Activated CD4-positive, alpha-beta memory T cell treated with anti-CD3 and anti-CD28 coated beads for 36 hours (primary cell): ENCODE results near the gene OR2V1. TPM values are rescaled to one million over a fixed set of nuclear protein-coding genes. Genes with fewer than 3 reads are reported as not detected.
"Not testable (repeated sequence)": the region's sequence is repeated elsewhere in the genome, so short reads cannot be mapped to it uniquely, and the experiment has no call there.

ENCODE experiments used
- CTCF ChIA-PET: fragments of 350-600 bp; sonication (Branson Sonifier 250); formaldehyde crosslinking; loops from one replicate; lab custom pipeline; 2021; ENCODE audit warnings: antibody characterized with exemption, inconsistent platforms; lab: Charles Lee
- POLR2A ChIA-PET: fragments of 350-600 bp; sonication (Branson Sonifier 250); formaldehyde crosslinking; loops from one replicate; lab custom pipeline; 2021; ENCODE audit warnings: antibody characterized with exemption; lab: Charles Lee
- DNase-seq: peaks from one replicate; pipeline ENCODE4 v3.0.0-alpha.2; 2020
- H3K27ac Mint-ChIP-seq: one replicate; pipeline ENCODE4 v1.8.0; 2021; ENCODE audit warnings: mixed read lengths
- H3K27me3 Mint-ChIP-seq: one replicate; pipeline ENCODE4 v1.8.0; 2021; ENCODE audit warnings: mixed read lengths
- H3K36me3 Mint-ChIP-seq: one replicate; pipeline ENCODE4 v1.8.0; 2021; ENCODE audit warnings: mixed read lengths
- H3K4me1 Mint-ChIP-seq: one replicate; pipeline ENCODE4 v1.8.0; 2021; ENCODE audit warnings: low read depth, mixed read lengths
- H3K4me3 Mint-ChIP-seq: one replicate; pipeline ENCODE4 v1.8.0; 2021; ENCODE audit warnings: mild to moderate bottlenecking, mixed read lengths
- H3K9me3 Mint-ChIP-seq: one replicate; pipeline ENCODE4 v1.8.0; 2021; ENCODE audit warnings: mixed read lengths
- intact Hi-C: fragments of 100-400 bp; cut with micrococcal nuclease; formaldehyde crosslinking; loops from one replicate; pipeline ENCODE4 v1.15.1; 2023
- total RNA-seq, 2 experiments: library from RNA; stranded (reverse); gene quantifications; one replicate each; pipeline ENCODE4 v1.2.3, GENCODE V29; 2021

Gene OR2V1
- total RNA-seq, 2 experiments from 2014 or later, result not detected

DNA sequence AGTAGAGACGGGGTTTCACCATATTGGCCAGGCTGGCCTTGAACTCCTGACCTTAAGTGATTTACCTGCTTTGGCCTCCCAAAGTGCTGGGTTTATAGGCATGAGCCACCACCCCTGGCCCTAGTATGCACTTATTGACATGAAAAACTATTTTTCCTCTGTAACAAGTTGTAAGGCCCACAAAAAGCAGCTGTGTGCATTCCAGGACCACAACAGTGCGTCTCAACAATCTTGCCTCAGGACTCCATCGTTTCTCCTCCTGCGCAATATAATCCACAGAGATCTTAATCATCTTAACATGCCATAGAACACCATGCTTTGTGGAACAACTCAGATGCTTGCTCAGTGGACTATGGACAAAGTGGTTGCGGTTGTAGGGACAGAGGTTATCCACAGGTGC lies 10.2 kb downstream of the OR2V1 start:
- intact Hi-C loops, result no loop called here

DNA sequence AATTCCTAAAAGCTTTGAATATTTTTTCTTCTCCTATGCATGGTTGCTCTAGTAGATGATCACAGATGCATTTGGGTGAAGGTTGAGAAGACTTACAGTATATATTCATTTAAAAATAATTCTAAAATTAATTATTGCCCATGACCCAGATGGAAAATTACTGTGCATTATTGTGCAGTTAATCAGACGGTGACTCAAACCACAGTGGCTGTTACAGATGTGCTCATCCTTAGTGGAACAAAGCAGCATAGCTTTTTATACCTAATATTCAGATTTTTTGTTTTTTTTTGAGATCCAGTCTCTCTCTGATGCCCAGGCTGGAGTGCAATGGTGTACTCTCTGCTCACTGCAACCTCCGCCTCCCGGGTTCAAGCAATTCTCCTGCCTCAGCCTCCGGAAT lies 10.7 kb downstream of the OR2V1 start:
- POLR2A ChIA-PET, result no interaction called here
- Mint-ChIP-seq H3K4me1 (peaks cover 1% of the 10 kb centered on the region), H3K4me3 (no peak overlapping the region), H3K27ac (no peak overlapping the region), H3K9me3 (no peaks in the 10 kb centered on the region), H3K27me3 (peaks cover 72% of the 10 kb centered on the region), H3K36me3 (no peaks in the 10 kb centered on the region)
- CTCF ChIA-PET, result no interaction called here
- intact Hi-C loops, result no loop called here
- DNase-seq, result no peak

More for the DNA sequence above, 10.2 kb downstream of the OR2V1 start:
- ChIA-PET CTCF (no interaction called here), POLR2A (no interaction called here)
- Mint-ChIP-seq H3K4me3 (no peak overlapping the region), H3K27me3 (peaks cover 70% of the 10 kb centered on the region), H3K27ac (no peak overlapping the region), H3K4me1 (no peaks in the 10 kb centered on the region), H3K36me3 (no peaks in the 10 kb centered on the region), H3K9me3 (no peaks in the 10 kb centered on the region)
- no peak for DNase-seq

DNA sequence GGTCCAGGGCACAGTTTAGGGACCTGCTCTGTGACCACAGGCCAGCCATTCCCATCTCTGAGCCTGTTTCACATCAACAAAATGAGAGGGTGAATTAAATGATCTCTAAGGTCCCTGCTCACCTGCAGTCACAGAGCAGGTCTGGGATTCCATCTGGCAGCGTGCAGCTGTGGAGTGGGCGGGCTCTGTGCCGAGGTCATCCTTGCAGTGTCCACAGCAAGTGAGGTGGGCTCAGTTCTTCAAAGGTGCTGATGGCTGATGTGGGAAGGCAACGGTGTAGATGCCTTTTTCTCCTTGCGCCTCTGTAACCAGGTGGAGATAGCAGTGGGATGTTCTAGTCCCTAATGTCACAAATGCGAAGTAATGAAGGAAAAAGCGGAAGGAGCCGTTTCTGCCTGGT lies 11.9 kb downstream of the OR2V1 start:
- DNase-seq, result no peak
- H3K9me3 Mint-ChIP-seq, result peaks cover 4% of the 10 kb centered on the region
- intact Hi-C loops, result no loop called here
- ChIA-PET CTCF (no interaction called here), POLR2A (no interaction called here)
- peaks cover 73% of the 10 kb centered on the region for H3K27me3 Mint-ChIP-seq
- H3K4me1 Mint-ChIP-seq, result peaks cover 1% of the 10 kb centered on the region
- no peak overlapping the region for H3K27ac Mint-ChIP-seq
- no peaks in the 10 kb centered on the region for H3K36me3 Mint-ChIP-seq
- no peak overlapping the region for H3K4me3 Mint-ChIP-seq

DNA sequence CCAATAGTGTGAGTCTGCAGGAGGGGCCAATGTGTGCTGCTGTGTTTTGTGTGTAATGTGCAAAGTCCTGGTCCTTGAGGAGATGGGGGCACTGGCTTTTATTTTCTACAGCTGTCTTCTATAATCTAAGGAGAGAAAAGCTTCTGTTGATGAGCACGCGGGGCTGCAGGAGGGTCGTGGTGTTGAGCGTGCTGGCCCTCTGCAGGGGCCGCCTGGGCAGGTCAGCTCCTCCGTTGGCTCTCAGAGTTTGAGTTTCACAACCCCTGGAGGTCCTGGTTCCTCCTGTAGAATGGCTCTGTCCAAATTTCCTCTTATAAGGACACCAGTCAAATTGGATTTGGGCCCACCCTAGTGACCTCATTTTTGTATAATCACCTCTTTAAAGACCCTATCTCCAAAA lies 12.6 kb downstream of the OR2V1 start:
- CTCF ChIA-PET, result no interaction called here
- Mint-ChIP-seq H3K27ac (no peak overlapping the region), H3K9me3 (peaks cover 4% of the 10 kb centered on the region), H3K36me3 (no peaks in the 10 kb centered on the region), H3K27me3 (peaks cover 75% of the 10 kb centered on the region), H3K4me1 (peaks cover 1% of the 10 kb centered on the region), H3K4me3 (no peak overlapping the region)
- intact Hi-C loops, result no loop called here
- POLR2A ChIA-PET, result no interaction called here
- DNase-seq, result no peak

DNA sequence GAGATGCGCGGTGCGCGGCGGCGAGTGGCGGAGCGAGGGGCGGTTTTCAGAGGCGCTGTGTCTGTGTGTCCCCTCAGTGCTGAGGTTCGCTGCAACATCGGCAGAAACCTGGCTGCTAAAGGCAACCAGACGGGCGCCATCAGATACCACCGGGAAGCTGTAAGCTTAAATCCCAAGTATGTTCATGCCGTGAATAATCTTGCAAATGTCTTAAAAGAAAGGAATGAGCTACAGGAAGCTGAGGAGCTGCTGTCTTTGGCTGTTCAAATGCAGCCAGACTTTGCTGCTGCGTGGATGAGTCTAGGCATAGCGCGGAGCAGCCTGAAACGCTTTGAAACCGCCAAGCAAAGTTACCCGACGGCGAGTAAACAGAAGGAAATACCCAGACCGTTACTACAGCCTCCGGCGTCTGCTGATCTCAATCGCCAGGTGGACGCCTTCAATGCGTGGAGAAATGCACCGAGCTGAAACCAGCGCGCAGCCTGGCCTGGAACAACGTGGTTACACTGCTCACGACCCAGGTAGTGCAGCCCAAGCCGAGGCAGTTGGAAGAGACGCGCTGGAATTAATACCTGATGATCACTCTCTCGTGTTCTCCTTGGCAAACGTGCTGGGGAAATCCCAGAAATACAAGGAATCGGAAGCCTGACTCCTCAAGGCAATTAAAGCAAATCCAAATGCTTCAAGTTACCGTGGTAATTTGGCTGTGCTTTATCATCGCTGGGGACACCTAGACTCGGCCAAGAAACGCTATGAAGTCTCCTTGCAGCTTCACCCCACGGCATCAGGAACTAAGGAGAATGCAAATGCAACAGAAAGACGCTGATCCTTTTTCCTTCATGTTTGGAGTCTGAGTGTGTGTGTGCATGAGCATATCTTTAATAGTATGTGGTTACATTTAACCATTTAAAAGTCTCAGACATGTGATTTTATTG lies 15.9 kb downstream of the OR2V1 start:
- Mint-ChIP-seq H3K27ac (no peak overlapping the region), H3K4me1 (peaks cover 1% of the 10 kb centered on the region), H3K36me3 (no peaks in the 10 kb centered on the region), H3K4me3 (no peak overlapping the region), H3K9me3 (peaks cover 4% of the 10 kb centered on the region), H3K27me3 (peaks cover 66% of the 10 kb centered on the region)
- POLR2A ChIA-PET, result no interaction called here
- no peak for DNase-seq
- intact Hi-C loops, result no loop called here
- CTCF ChIA-PET, result no interaction called here

DNA sequence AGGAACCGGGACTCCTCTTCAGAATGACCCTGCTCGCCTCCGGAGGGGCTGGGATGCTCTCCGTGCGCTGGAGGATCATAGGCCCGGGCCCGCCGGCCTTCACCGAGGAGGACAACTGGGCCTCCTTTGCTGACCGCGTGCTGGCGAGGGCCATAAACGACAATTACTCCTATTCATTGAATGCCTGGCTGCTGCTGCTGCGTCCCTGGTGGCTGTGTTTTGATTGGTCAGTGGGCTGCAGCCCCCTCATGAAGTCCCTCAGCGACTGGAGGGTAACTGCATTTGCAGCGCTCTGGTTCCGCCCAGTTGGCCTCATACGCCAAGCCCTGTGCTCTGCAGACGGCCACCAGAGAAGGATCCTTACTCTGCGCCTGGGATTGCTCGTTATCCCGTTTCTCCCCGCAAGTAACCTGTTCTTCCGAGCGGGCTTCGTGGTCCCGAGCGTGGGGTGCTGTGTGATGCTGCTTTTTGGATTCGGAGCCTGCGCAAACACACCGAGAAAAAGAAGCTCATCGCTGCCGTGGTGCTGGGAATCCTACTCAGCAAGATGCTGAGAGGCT lies 16.6 kb downstream of the OR2V1 start:
- Mint-ChIP-seq H3K4me1 (peaks cover 1% of the 10 kb centered on the region), H3K4me3 (no peak overlapping the region), H3K36me3 (no peaks in the 10 kb centered on the region), H3K27me3 (peaks cover 69% of the 10 kb centered on the region), H3K27ac (no peak overlapping the region), H3K9me3 (peaks cover 4% of the 10 kb centered on the region)
- CTCF ChIA-PET, result no interaction called here
- intact Hi-C loops, result no loop called here
- no peak for DNase-seq
- POLR2A ChIA-PET, result no interaction called here

DNA sequence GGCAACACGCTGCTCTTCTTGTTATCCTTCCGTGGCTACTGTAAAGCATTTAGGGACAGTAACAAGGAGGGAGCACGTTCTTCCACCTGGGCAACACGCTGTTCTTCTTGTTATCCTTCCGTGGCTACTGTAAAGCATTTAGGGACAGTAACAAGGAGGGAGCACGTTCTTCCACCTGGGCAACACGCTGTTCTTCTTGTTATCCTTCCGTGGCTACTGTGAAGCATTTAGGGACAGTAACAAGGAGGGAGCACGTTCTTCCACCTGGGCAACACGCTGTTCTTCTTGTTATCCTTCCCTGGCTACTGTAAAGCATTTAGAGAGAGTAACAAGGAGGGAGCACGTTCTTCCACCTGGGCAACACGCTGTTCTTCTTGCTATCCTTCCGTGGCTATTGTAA lies 17.4 kb downstream of the OR2V1 start:
- H3K27ac Mint-ChIP-seq, intact Hi-C loops, CTCF ChIA-PET, H3K9me3 Mint-ChIP-seq, H3K4me1 Mint-ChIP-seq, H3K4me3 Mint-ChIP-seq, H3K36me3 Mint-ChIP-seq, DNase-seq, POLR2A ChIA-PET: not testable (repeated sequence)
- peaks cover 68% of the 10 kb centered on the region for H3K27me3 Mint-ChIP-seq

DNA sequence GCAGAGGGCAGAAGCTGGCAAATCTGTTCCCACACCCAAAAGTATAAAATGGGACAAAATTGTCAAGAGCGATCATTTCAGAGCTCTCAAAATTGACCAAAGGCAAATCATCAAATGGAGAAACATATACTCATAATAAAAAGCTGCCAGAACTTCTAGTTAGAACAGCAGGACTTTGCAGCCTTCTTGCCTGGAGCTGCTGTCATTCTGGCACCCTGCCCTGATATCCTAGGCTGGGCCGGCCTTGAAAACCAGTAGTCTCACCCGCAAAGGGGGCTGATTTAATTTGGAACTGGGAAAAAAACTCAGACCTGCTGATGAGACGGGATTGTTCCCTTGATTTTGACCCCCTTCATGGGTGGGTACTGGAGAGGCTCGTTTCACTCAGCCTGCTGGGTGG lies 18.5 kb downstream of the OR2V1 start:
- no peak for DNase-seq
- no peak overlapping the region for H3K4me3 Mint-ChIP-seq
- H3K36me3 Mint-ChIP-seq, result no peaks in the 10 kb centered on the region
- peaks cover 68% of the 10 kb centered on the region for H3K27me3 Mint-ChIP-seq
- H3K27ac Mint-ChIP-seq, result no peak overlapping the region
- H3K4me1 Mint-ChIP-seq, result peaks cover 1% of the 10 kb centered on the region
- H3K9me3 Mint-ChIP-seq, result peaks cover 4% of the 10 kb centered on the region
- ChIA-PET POLR2A (no interaction called here), CTCF (no interaction called here)
- intact Hi-C loops, result no loop called here

DNA sequence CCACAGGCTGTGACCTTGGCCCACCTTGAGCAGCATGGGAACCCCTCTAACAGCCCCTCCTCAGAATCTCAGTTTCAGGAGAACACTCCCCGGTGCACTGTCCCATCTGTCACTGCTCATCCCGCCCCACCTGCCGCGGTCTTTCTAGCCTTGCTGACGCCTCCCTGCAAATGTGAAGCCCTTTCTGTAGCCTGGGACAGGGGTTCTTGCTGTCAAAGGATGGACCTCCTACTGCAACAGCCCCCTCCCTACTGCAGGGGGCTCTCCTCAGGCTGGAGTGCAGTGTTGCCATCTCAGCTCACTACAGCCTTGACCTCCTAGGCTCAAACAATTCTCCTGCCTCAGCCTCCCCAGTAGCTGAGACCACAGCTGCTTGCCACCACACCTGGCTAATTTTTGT lies 20.0 kb downstream of the OR2V1 start:
- H3K36me3 Mint-ChIP-seq, result no peaks in the 10 kb centered on the region
- no peak overlapping the region for H3K27ac Mint-ChIP-seq
- peaks cover 4% of the 10 kb centered on the region for H3K9me3 Mint-ChIP-seq
- peaks cover 1% of the 10 kb centered on the region for H3K4me1 Mint-ChIP-seq
- DNase-seq, result no peak
- intact Hi-C loops, result no loop called here
- H3K27me3 Mint-ChIP-seq, result peaks cover 65% of the 10 kb centered on the region
- ChIA-PET POLR2A (no interaction called here), CTCF (no interaction called here)
- H3K4me3 Mint-ChIP-seq, result no peak overlapping the region

DNA sequence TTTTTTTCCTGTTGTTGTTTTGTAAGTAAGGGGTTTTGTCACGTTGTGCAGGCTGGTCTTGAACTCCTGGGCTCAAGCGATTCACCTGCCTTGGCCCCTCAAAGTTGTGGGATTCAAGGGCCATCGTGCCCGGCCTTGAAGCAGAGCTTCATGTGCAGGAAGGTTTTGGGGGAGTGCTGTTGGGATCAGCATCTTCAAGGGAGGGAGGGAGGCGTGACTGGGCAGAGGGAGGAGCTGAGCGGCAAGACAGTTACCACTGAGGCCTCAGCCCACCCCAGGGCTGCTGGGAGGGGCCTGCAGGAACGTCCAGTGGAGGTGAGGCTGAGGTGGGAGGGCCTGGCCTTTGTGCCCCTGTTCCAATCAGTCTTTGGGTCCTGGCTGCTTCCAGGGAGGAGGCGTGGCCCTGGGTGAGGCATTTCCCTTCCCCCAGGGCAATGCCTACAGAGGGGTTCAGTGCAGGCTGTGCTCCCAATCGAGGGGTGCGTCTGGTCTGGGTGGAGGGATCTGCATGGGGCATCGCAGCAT lies 21.4 kb downstream of the OR2V1 start:
- Mint-ChIP-seq H3K27me3 (peaks cover 64% of the 10 kb centered on the region), H3K36me3 (no peaks in the 10 kb centered on the region), H3K9me3 (peaks cover 3% of the 10 kb centered on the region), H3K4me3 (no peak overlapping the region), H3K4me1 (peaks cover 2% of the 10 kb centered on the region), H3K27ac (no peak overlapping the region)
- ChIA-PET CTCF (no interaction called here), POLR2A (no interaction called here)
- DNase-seq, result no peak
- intact Hi-C loops, result no loop called here

DNA sequence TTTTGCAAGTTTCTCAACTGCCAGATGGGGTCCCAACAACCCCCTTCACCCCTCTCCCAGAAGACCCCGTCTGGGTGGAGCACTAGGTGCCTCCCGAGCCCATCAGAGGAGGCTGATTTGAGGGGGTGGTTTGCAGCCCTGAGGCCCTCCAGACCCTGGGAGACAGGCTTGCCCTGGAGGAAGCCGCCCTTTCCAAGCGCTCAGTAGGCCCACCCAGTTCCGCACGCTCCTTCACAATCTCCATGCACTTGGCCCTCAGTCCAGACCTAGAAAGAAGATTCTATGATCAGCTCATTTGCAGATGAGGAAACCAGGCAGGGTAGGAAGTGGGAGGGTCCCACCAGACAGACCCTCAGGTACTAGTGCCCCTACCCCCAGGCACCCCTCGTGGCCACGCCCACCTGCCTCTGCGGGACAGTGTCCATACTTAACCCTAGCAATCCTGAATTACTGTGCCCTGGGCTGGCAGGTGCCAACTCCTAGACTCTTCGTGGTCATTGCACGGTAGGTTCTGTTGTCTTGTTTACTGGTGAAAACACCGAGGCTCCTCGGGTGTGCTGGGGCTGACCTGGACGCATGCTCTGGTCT lies 22.3 kb downstream of the OR2V1 start:
- Mint-ChIP-seq H3K4me3 (no peak overlapping the region), H3K4me1 (peaks cover 8% of the 10 kb centered on the region), H3K36me3 (peaks cover 2% of the 10 kb centered on the region), H3K27me3 (peaks cover 63% of the 10 kb centered on the region), H3K9me3 (no peaks in the 10 kb centered on the region), H3K27ac (no peak overlapping the region)
- no peak for DNase-seq
- ChIA-PET CTCF (no interaction called here), POLR2A (no interaction called here)
- intact Hi-C loops, result no loop called here

DNA sequence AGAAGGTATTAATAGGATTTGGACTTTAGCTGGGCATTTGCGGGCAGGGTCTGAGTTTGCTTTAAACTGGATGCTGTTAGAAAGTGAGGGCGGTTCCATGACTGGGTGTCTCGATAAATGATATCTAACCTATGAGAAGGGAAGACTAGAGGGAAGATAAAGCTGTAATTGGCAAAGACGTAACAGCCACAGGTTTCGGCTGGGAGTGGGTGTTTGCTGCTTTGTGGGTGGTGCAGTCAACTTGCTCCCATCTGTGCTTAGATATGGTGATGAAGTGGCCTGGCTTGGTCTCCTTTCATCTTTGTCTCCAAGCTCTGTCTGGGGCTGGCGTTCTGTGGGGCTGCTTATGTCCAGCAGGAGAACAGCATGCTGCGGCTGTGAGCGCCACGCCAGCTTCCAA lies 23.3 kb downstream of the OR2V1 start:
- CTCF ChIA-PET, result no interaction called here
- POLR2A ChIA-PET, result no interaction called here
- H3K4me1 Mint-ChIP-seq, result peaks cover 8% of the 10 kb centered on the region
- peaks cover 2% of the 10 kb centered on the region for H3K36me3 Mint-ChIP-seq
- intact Hi-C loops, result no loop called here
- DNase-seq, result no peak
- H3K4me3 Mint-ChIP-seq, result no peak overlapping the region
- no peaks in the 10 kb centered on the region for H3K9me3 Mint-ChIP-seq
- no peak overlapping the region for H3K27ac Mint-ChIP-seq
- H3K27me3 Mint-ChIP-seq, result peaks cover 66% of the 10 kb centered on the region
